KG1 (cell line): ENCODE results near the gene RCAN1.
"Not testable (repeated sequence)": the region's sequence is repeated elsewhere in the genome, so short reads cannot be mapped to it uniquely, and the experiment has no call there.

Source experiments
- DNase-seq: peaks from one replicate; lab custom pipeline; 2025; lab: John Stamatoyannopoulos, UW

Gene RCAN1

GRCh38 chr21:34517039-34517438 is 97.9 kb downstream of the RCAN1 start:
- no peak for DNase-seq

- no peak for DNase-seq
These were observed 100.3 kb downstream of the RCAN1 start for GRCh38 chr21:34514576-34515115.

GRCh38 chr21:34513129-34513675 is 101.7 kb downstream of the RCAN1 start:
- no peak for DNase-seq

DNA sequence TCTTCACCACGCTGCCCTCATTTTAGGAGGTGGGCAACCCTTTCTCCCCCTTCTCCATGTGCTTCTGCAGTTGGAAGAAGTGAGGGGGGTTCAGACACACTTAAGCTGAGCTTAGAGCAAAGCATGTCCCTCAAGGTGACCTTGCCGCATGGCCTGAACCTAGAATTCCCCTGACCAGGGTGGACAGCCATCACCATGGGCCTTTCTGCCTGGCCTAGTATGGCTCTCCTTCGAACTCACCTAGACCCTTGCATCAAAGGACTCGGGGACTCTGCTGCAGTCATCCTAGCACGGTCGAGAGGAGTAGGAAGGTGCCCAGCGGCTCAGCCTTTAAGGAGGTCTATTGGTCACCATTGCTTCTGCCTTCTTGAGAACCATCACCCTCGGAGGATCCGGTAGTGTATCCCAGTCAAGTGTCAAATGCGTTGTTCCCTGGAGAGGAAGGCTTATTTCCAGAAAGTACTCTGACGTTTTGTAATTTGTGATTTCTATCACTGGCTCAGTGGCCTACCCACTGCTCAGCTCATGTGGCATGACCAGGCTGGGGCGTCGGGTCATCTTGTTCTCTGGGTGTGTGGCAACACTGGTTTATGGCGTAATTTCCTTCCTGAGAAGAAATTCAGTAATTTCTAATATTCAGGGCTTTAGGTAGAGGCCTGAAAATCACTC is 103.0 kb downstream of the RCAN1 start, which contains the start of gene KCNE1:
Gene KCNE1 (minus strand): TSS at position 424 of the 669 bp plus-strand sequence. CDS start 62,576 bp downstream, outside the sequence.
- no peak for DNase-seq

- DNase-seq = no peak
These were observed 103.7 kb downstream of the RCAN1 start for GRCh38 chr21:34511181-34511580.

- no peak for DNase-seq
These were observed 104.5 kb downstream of the RCAN1 start for GRCh38 chr21:34510148-34511142.

GRCh38 chr21:34509151-34509550 is 105.8 kb downstream of the RCAN1 start:
- no peak for DNase-seq

DNA sequence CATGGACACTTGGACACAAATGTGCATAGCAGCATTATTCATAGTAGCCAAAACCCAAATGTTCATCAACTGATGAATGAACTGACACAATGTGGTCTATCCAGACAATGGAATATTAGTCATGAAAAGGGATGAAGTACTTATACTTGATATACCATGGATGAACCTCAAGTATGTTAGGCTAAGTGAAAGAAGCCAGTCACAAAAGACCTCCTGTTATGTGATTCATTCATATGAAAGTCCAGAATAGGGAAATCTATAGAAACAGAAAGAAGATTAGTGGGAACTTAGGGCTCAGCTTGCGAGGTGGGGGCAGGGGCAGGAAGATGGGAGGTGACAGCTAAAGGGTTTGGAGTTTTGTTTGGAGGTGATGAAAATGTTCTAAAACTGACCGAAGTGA is 110.3 kb downstream of the RCAN1 start:
- no peak for DNase-seq

- DNase-seq = no peak
These were observed 112.3 kb downstream of the RCAN1 start for GRCh38 chr21:34502480-34503106.

- DNase-seq = no peak
These were observed 113.2 kb downstream of the RCAN1 start for GRCh38 chr21:34501716-34502115.

DNA sequence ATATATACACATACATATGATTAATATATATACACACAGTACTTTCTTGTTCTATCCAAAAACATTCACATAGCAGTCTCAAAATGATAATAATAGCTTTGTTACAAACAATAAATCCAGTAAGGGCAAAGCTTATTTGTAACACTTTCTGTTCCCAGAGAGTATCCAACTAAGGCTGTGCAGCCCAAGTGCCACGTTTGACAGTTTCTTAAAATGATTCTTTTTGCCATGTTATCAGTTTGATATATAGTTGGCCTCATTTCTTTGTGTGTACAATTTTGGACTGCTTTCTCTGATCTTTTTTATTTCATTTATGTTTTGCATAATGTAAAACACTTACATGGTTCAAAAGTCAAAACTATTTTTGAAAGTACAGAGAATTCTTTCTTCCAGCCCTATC is 114.7 kb downstream of the RCAN1 start:
- DNase-seq = no peak

- no peak for DNase-seq
These were observed 115.8 kb downstream of the RCAN1 start for GRCh38 chr21:34499116-34499515.

GRCh38 chr21:34498623-34499022 is 116.3 kb downstream of the RCAN1 start:
- no peak for DNase-seq

DNA sequence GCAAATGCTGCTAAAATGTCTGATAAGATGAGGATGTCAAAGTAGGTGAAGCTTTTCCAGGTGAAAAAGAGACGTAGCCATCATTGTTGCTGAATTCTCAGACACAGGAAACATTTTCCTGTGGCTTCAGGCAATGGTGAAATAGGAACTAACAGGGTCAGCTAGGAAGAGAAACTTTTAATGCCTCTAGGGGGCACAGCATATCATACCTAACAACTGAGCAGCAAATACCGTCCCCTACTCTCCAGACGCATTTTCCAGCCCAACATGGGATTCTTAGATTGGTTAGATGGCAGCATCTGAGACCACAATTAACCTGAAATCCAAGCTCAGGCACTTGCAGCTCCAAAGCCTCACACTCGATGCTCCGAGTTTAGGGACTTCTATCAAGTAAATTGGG is 131.1 kb downstream of the RCAN1 start:
- not testable (repeated sequence) for DNase-seq

- DNase-seq = not testable (repeated sequence)
These were observed 131.5 kb downstream of the RCAN1 start for GRCh38 chr21:34483435-34483834.

GRCh38 chr21:34467333-34467732 is 147.6 kb downstream of the RCAN1 start:
- DNase-seq = not testable (repeated sequence)
